Left lung (tissue), 10 donors: ENCODE data around the gene ATP6V1F. TPM values are rescaled to one million over a fixed set of nuclear protein-coding genes. Genes with fewer than 3 reads are reported as not detected.

ENCODE experiments used
- ATAC-seq: fragments of 200-7000 bp; cut with Tn5 transposase; one replicate; pipeline ENCODE4 v1.9.1; 2020; ENCODE audit warnings: moderate library complexity
- DNase-seq, 4 donors: peaks; one replicate each; pipeline ENCODE4 v3.0.0-alpha.2; 2013 to 2020
- H3K27ac ChIP-seq, 2 donors: fragments of 200-600 bp; sonication (generic) in 1 of 2; one replicate each; pipeline versions ENCODE4 v1.5.0 to v1.8.0; 2020 to 2021
- H3K27me3 ChIP-seq, 2 donors: fragments of 200-600 bp; sonication (generic) in 1 of 2; one replicate each; pipeline versions ENCODE4 v1.5.0 to v1.8.0; 2020 to 2021
- H3K36me3 ChIP-seq, 2 donors: fragments of 200-600 bp; sonication (generic) in 1 of 2; one replicate each; pipeline versions ENCODE4 v1.5.0 to v1.8.0; 2020 to 2021
- H3K4me1 ChIP-seq, 2 donors: fragments of 200-600 bp; one replicate each; pipeline ENCODE4 v1.8.0; 2021
- H3K4me3 ChIP-seq, 2 donors: fragments of 200-600 bp; sonication (generic) in 1 of 2; one replicate each; pipeline versions ENCODE4 v1.5.0 to v1.8.0; 2020 to 2021; ENCODE audit warnings: mild to moderate bottlenecking in 1 of 2
- H3K9me3 ChIP-seq, 2 donors: fragments of 200-600 bp; sonication (generic) in 1 of 2; one replicate each; pipeline versions ENCODE4 v1.5.0 to v1.8.0; 2020 to 2021
- CTCF ChIP-seq, 2 donors: fragments of 200-600 bp; sonication (generic) in 1 of 2; IDR thresholded peaks; one replicate each; pipeline versions ENCODE4 v1.5.0 to v1.8.0; 2021; ENCODE audit warnings: antibody characterized with exemption in 2 of 2
- intact Hi-C, 2 donors: fragments of 100-400 bp; cut with DNase I; formaldehyde crosslinking; loops; one replicate each; pipeline versions ENCODE4 v1.11.2 to v1.14.2; 2022
- polyA plus RNA-seq, 6 donors: library from polyadenylated mRNA; unstranded; fragments of 120-200 nt; gene quantifications; one replicate each; pipeline ENCODE4 v1.2.1, GENCODE V29; 2013; ENCODE audit not compliant: insufficient read length in 6 of 6
- total RNA-seq, 2 donors: library from RNA; stranded (reverse); fragmentation: NEBNext Ultra II Directional; extraction: Animal tissue kit (Norgen Biotek cat#: 25700); gene quantifications; one replicate each; pipeline ENCODE4 v1.2.1, GENCODE V29; 2021
- donor health status: DM: no; HTN: yes; CAD: no.
- donor health status: DM: no; HTN: no; CAD: no.

The ATP6V1F gene
- total and polyA plus RNA-seq, 8 donors: 106 to 200 (median 111) TPM

DNA sequence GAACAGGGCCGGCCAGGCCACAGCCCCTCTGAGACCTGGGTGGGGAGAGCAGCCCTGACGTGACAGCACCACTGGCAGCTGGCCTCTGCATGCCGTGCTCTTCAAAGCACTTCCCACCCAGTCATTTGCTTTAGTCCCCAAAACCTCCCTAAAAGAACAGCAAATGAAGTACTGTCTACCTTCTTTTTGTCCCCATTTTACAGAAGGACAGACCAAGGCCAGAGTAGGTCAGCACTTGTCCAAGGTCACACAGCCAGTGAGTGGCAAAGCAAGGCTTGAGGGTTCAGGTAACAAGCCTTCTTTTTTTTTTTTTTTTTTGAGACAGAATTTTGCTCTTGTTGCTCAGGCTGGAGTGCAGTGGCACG is 15.1 kb downstream of the ATP6V1F start:
- intact Hi-C loops: no loop called here
- no peaks in the 10 kb centered on the region for H3K4me1 ChIP-seq
- H3K27ac ChIP-seq: no peak overlapping the region
- TF ChIP-seq CTCF (IDR thresholded peaks at IDR 0.05): no peak
- H3K9me3 ChIP-seq: no peaks in the 10 kb centered on the region
- peaks cover 0 to 6% of the 10 kb centered on the region in 2 donors for H3K27me3 ChIP-seq
- no peak overlapping the region for H3K4me3 ChIP-seq
- H3K36me3 ChIP-seq: no peaks in the 10 kb centered on the region
- ATAC-seq (no peak), DNase-seq (no peak)

- intact Hi-C loops: no loop called here
- DNase-seq (no peak), ATAC-seq (no peak)
- Histone ChIP-seq H3K9me3 (no peaks in the 10 kb centered on the region), H3K27me3 (peaks cover 0 to 6% of the 10 kb centered on the region in 2 donors), H3K27ac (no peak overlapping the region), H3K4me3 (no peak overlapping the region), H3K36me3 (no peaks in the 10 kb centered on the region), H3K4me1 (no peaks in the 10 kb centered on the region)
- TF ChIP-seq CTCF (IDR thresholded peaks at IDR 0.05): no peak
Observed at GRCh38 chr7:128878226-128879105, 15.8 kb downstream of the ATP6V1F start.

DNA sequence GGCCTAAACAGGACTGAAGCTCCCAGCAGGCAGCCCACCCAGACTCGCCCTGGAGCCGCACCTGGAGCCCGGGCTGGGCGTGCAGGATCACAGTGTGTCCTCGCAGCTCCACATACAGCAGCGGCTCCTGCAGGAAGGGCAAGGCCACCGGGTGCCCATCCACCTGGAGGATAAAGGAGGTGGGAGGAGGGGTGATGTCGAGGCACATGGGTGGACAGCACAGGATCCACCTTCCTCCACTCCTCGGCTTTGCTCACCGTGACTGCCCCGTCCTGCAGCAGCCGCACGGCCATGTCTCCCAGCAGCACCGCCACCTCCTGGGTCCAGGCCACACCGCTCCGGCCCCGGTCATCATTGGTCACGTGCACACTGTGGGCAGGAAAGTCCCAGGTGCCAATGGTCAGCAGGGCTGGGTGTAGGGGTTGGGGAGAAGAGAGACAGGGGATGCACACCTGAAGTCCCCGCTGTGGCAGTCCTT is 16.8 kb downstream of the ATP6V1F start:
- Histone ChIP-seq H3K4me1 (no peaks in the 10 kb centered on the region), H3K27me3 (peaks cover 0 to under 1% of the 10 kb centered on the region in 2 donors), H3K9me3 (no peaks in the 10 kb centered on the region), H3K36me3 (no peaks in the 10 kb centered on the region), H3K27ac (no peak overlapping the region), H3K4me3 (no peak overlapping the region)
- TF ChIP-seq CTCF (IDR thresholded peaks at IDR 0.05): no peak
- no peak for DNase-seq
- intact Hi-C loops: no loop called here
- no peak for ATAC-seq

GRCh38 chr7:128879939-128880746 is 17.5 kb downstream of the ATP6V1F start:
- peak in 2 of 4 donors; percentile 61 to 71 for DNase-seq
- peak; percentile 91 for ATAC-seq
- Histone ChIP-seq H3K27ac (no peak overlapping the region), H3K9me3 (no peaks in the 10 kb centered on the region), H3K36me3 (no peaks in the 10 kb centered on the region), H3K4me3 (no peak overlapping the region), H3K27me3 (peaks cover 0 to 5% of the 10 kb centered on the region in 2 donors), H3K4me1 (no peaks in the 10 kb centered on the region)
- intact Hi-C loops: no loop called here
- peak; percentile 71 to 78 for TF ChIP-seq CTCF (IDR thresholded peaks at IDR 0.05)
